ENCODE results near the gene CCR1.

Gene CCR1

DNA sequence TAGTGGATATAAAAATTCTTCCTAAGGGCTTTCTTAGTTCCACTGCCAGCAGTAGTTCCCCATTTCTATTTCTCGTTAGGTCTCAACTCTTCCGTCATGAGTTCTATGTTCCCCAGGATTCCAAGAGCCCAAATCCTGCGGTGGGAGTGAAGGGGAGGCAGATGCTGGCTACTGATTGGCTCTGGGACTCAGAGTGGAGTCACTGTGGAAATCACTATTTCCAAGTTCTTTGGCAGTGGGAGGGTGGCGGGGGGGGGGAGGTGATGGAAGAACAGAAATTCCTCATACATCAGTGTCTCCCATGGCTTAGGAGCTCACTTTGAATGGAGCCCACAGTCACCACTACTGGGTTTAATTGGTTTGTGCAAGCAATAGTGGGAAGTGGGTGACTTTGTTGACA, 5.6 kb downstream of the CCR1 start:
- TF ChIP-seq GATA3 (IDR thresholded peaks at IDR 0.05; ENCODE audit: low read depth, low read length) (no peak), GATA2 (IDR thresholded peaks at IDR 0.05; ENCODE audit: low read depth, low read length) (no peak)

DNA sequence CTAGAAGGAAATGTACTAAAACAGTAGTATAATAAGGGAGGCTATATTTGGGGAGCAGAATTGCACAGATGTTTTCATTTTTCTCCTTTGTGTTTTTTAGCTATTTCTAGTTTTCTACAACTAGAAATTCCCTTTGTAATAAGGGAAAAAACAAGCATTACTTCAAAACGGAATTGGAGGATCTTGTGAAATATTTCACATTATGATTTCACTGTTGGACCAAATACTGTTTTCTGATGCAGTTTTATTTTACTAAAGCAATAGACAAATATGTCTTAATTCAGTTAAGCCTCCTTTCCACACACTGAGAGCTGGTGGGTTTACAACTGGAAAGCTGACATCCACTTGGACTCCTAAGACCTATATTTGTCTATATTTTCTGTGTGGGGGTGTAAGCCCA, 7.3 kb downstream of the CCR1 start:
- TF ChIP-seq GATA2 (IDR thresholded peaks at IDR 0.05; ENCODE audit: low read depth, low read length) (no peak), GATA3 (IDR thresholded peaks at IDR 0.05; ENCODE audit: low read depth, low read length) (no peak)

DNA sequence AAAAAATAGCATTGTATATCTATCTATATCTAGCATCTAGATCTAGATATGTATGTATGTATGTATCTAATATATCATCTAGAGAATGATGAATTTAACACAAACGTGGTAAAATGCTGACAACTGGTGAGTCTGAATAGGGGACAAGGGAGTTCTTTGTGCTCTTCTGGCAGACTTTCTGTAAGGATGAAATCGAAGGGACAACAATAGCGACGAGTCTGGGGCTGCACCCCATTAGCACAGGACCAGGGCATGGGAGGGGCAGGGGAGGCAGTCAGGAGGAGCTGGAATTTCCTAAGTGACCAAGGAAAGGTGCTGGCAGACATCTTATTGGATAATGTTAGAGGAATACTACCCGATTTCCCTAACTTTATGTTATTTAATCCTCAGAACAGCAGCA, 7.9 kb downstream of the CCR1 start:
- no peak for TF ChIP-seq GATA3 (IDR thresholded peaks at IDR 0.05; ENCODE audit: low read depth, low read length)
- TF ChIP-seq GATA2 (IDR thresholded peaks at IDR 0.05; ENCODE audit: low read depth, low read length) = no peak

DNA sequence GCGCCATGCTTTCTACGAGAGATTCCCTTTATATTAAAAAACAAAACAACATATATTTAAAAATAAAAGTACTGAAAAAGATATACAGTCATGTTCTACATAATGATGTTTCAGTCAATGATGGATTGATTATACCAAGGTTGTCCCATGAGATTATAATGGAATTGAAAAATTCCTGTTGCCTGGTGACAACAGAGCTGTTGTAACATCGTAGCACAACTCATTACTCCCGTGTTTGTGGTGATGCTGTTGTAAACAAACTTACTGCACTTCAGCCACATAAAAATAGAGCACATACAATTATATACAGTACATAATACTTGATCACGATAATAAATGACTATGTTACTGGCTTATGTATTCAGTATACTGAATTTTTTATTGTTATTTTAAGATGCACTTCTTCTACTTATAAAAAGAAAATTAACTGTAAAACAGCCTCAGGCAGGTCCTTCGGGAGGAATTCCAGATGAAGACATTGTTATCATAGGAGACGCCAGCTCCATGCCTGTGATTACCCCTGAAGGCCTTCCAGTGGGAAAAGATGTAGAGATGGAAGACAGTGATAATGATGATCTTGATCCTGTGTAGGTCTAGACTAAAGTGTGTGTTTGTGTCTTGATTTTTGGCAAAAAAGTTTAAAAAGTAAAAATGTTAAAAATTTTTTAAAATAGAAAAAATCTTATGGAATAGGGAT, 11.7 kb downstream of the CCR1 start:
- TF ChIP-seq GATA3 (IDR thresholded peaks at IDR 0.05; ENCODE audit: low read depth, low read length) = no peak
- TF ChIP-seq GATA2 (IDR thresholded peaks at IDR 0.05; ENCODE audit: low read depth, low read length) = no peak

DNA sequence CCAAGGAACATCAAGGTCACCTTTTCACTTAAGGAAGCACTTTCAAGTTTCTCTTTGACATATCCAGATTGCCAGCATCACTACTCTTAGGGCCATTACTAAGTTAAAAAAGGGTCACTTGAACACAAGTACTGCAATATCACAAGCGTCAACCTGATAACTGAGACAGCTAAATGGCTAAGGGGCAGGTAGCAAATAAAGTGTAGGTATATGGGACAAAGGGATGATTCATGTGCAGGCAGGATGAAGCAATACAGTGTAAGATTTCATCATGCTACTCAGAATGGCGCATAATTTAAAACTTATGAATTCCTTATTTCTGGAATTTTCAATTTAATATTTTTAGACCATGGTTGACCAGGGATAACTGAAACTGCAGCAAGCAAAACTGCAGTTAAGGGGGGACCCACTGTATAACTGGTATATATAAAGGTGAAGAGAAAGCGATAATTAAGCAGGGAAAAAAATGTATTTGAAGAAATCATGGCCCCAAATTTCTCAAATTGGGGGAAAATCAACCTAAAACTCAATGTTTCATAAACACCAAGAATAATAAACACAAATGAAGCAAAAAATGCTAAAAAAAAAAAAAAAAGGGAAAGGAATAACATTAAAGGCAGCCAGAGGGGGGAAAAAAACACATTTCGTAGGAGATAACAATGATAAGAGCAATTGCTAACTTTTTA, 13.1 kb downstream of the CCR1 start:
- no peak for TF ChIP-seq GATA2 (IDR thresholded peaks at IDR 0.05; ENCODE audit: low read depth, low read length)
- no peak for TF ChIP-seq GATA3 (IDR thresholded peaks at IDR 0.05; ENCODE audit: low read depth, low read length)

DNA sequence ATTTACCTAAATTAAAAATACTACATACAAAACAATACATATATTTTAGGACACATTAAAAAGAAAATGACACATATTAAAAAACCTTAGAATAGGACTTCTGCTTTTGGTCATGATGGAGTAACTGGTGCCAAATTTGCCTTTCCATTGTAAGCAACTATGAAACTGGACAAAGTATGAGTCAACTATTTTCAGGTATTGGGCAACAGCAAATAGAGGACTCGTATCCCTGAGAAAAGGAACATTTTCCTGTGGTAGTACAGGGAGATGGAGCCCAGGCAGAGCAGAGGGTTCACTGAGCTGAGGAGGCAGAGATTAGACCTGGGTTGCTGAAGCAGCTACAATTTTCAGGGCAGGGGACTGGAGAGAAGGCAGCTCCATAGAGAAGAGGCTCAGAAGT, 14.7 kb downstream of the CCR1 start:
- no peak for TF ChIP-seq GATA3 (IDR thresholded peaks at IDR 0.05; ENCODE audit: low read depth, low read length)
- TF ChIP-seq GATA2 (IDR thresholded peaks at IDR 0.05; ENCODE audit: low read depth, low read length) = no peak

DNA sequence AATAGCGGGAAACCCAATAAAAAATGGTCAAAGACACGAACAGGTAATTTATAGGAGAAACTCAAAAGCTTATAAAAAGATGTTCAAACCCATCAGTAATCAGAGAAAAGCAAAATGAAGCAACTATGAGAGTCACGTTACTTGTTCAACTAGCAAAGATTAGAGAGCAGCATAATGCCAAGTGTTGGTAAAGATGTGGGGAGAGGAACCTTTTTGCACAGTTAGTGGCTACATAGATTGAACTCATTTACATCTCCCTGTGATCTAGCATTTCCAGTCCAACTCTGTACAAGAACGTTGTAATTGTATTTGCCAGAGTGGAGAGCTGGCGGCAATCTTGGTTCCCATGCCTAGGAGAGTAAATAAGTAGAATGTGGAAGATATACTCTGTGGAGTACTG, 15.2 kb downstream of the CCR1 start:
- TF ChIP-seq GATA2 (IDR thresholded peaks at IDR 0.05; ENCODE audit: low read depth, low read length) (no peak), GATA3 (IDR thresholded peaks at IDR 0.05; ENCODE audit: low read depth, low read length) (no peak)

DNA sequence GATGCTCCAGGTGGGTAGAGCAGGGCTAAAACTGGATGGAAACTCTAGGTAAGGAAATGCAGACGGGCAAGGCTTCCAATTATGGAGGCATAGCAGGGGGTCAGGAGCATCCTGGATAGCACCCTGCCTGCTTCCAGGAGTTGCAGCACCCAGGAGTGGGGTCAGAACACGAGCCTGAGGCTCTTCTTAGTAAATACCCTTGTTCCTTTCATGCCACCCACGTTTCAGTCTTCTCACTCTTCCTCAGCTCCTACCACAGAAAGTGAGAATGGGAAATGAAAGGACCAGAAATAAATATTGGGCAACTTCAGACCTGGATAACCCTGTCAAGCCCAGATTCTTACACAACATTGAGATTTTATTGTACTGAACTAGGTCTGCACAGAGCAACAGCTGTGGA, 16.4 kb downstream of the CCR1 start:
- TF ChIP-seq GATA2 (IDR thresholded peaks at IDR 0.05; ENCODE audit: low read depth, low read length) (no peak), GATA3 (IDR thresholded peaks at IDR 0.05; ENCODE audit: low read depth, low read length) (no peak)

DNA sequence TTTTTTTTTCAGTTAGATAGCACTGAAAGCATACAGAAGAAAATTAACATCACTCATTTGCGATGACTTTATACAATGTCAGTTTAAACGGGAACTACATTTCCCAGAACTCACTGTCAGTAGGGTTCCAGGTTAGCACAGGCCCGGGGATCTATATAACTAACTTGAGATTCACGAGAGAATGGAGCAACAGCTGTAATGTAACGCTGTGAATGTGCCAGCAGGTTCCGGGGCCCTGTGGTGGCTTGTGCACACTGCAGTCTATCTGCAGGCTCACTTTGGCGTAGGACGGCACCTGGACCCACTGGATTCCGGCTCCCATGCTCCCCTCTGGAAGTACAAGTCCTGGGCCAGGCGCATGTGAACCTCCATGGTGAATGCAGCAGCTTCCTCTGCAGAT, 19.4 kb downstream of the CCR1 start:
- no peak for TF ChIP-seq GATA3 (IDR thresholded peaks at IDR 0.05; ENCODE audit: low read depth, low read length)
- no peak for TF ChIP-seq GATA2 (IDR thresholded peaks at IDR 0.05; ENCODE audit: low read depth, low read length)

DNA sequence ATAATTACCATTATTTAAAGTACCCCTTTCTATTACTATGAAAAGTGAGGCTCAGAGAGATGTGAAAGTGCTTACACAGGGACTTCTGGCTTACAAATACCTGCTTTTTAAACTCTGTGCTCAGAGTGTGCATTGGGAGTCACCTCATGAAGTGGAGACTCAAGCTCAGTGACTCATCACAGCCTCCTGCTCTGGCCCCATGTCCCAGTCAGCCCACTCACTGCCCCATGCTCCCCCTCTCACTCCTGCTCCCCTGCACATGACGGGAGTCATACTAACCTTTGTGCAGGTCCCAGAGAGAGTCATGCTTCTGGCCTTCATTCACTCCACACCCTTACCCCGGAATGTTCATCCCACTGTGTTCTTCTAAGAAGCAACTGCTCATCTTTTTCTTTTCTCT, 20.2 kb downstream of the CCR1 start:
- no peak for TF ChIP-seq GATA3 (IDR thresholded peaks at IDR 0.05; ENCODE audit: low read depth, low read length)
- no peak for TF ChIP-seq GATA2 (IDR thresholded peaks at IDR 0.05; ENCODE audit: low read depth, low read length)

DNA sequence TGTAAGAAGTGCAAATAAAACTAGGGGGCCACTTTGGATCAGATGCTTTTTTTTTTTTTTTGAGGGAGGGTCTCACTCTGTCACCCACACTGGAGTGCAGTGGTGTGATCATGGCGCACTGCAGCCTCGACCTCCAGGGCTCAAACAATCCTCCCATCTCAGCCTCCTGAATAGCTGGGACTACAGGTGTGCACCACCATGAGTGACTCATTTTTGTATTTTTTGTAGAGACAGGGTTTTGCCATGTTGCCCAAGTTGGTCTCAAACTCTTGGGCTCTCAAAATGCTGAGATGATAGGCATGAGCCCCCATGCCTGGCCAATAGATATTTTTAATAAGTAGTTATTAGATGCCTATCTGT, 20.8 kb downstream of the CCR1 start:
- no peak for TF ChIP-seq GATA3 (IDR thresholded peaks at IDR 0.05; ENCODE audit: low read depth, low read length)
- TF ChIP-seq GATA2 (IDR thresholded peaks at IDR 0.05; ENCODE audit: low read depth, low read length) = no peak

DNA sequence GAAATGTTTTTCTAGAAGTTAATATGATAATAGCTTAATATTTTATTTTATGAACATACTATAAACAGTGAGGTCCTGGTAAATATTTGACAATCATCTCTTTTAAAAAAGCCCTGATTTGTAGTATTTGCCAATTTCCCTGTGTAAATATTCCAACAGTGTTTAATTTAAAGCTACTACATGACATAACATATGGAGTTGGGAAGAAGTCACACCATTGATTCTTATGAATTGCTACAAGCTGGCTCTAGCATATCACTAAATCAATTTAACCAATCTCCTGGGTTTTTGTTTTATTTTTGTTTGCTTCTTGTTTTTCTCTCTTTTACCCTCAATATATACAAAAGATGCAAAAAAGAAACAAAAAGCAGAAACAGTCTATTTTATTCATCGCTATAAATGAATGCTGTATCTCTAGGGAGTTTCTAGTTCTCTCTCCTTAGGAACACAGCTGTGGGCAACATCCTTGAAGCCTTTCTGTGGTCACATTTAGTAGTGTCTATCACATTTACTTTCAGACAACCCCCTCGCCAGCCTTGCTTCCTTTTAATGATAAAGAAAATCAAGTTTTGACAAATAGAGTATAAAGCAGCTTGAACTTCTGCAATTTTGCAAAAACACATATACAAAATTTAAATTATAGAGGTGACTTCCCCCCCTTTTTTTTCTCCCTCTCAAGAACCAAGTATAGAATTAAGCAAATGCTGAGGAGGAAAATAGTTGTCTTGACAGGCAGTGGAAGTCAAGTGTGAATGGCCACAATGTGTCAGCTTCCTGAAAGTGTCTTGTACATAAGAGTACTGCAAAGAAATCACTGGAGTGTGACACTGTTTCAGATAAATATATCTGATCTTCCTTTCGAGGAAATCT, 21.4 kb downstream of the CCR1 start:
- no peak for TF ChIP-seq GATA2 (IDR thresholded peaks at IDR 0.05; ENCODE audit: low read depth, low read length)
- no peak for TF ChIP-seq GATA3 (IDR thresholded peaks at IDR 0.05; ENCODE audit: low read depth, low read length)

DNA sequence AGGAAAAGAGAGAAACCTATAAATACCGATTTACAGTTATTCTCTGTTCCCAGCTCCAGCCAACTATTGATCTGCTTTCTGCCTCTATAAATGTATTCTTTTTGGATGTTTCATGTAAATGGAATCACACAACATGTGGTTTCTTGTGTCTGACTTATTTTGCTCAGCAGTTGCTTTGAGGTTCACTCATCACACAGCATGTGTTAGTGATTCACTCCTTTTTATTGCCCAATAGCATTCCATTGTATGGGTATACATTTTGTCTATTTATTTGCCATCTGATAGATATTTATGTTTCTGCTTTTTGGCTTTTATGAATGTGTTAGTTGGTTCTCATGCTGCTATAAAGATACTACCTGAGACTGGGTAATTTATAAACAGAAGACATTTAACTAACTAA, 23.6 kb downstream of the CCR1 start:
- TF ChIP-seq GATA2 (IDR thresholded peaks at IDR 0.05; ENCODE audit: low read depth, low read length) (no peak), GATA3 (IDR thresholded peaks at IDR 0.05; ENCODE audit: low read depth, low read length) (no peak)

DNA sequence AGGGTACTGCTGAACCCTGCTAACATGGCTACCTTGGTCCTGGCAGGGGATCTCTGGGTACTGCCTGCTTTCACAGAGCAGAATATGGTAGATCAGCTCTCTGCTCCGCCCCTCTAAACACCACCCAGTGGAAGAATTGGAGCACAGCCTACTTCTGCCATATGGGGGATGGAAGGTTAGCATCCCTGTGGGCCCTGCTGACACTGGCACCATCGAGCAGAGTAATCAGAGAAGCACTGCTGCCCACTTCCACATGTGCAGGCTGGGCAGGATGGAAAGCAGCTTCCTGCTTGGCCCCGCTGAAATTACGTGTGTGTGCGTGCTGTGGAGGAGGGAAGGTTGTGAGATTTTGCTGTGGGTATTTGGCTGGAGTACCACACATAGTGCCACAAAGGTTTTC, 24.8 kb downstream of the CCR1 start:
- TF ChIP-seq GATA2 (IDR thresholded peaks at IDR 0.05; ENCODE audit: low read depth, low read length) = no peak
